ENCODE data around the gene CCNB2. TPM values are rescaled to one million over a fixed set of nuclear protein-coding genes. Genes with fewer than 3 reads are reported as not detected.

The CCNB2 gene
- total and polyA plus RNA-seq, 2 of the 8 experiments (the other 6 are each of a cell fraction or from before 2014, with no cell fraction given), result 70.7 to 92.1 TPM

- TF ChIP-seq HDAC6 (IDR thresholded peaks at IDR 0.05; ENCODE audit: low read depth, low read length) (no peak), CHD2 (IDR thresholded peaks at IDR 0.05; ENCODE audit: low read length) (no peak), BCL11A (IDR thresholded peaks at IDR 0.05; ENCODE audit: low read depth in 2 of 2, low read length in 2 of 2) (no peak), GABPA (IDR thresholded peaks at IDR 0.05; ENCODE audit: borderline replicate concordance, insufficient read depth, low read length) (no peak), POU5F1 (IDR thresholded peaks at IDR 0.05; ENCODE audit: low read depth, low read length) (no peak), SRF (IDR thresholded peaks at IDR 0.05; ENCODE audit: low read depth, low read length) (no peak), TAF1 (IDR thresholded peaks at IDR 0.05; ENCODE audit: low read depth, low read length) (no peak), SP1 (IDR thresholded peaks at IDR 0.05; ENCODE audit: low read depth, low read length) (no peak)
These were observed 27.1 kb downstream of the CCNB2 start (continued) for GRCh38 chr15:59131969-59132562.
